ENCODE results near the gene LOXHD1. TPM values are rescaled to one million over a fixed set of nuclear protein-coding genes. Genes with fewer than 3 reads are reported as not detected.

Gene LOXHD1
- total RNA-seq, 1 experiment from 2014 or later: 25.5 TPM

DNA sequence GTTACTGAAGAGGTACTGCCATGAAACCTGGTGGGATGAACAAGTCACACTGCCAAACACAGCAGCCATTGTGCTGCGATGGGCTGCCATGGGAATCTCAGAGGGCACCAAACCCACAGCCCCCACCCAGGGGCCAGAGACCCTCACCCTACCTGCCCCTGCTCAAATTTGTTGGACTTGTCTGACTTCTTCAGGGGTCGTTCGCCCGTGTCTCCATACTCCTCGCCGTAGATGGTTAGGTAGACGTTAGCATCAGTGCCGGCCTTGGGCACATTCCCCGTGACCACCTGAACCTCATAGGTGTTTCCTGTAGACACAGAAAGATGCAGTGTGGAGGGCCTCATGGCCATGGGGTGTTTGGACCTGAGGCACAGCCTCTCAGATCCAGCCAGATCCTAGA lies 97.7 kb downstream of the LOXHD1 start:
- no peak overlapping the region for H3K27ac ChIP-seq (ENCODE audit: low read depth, low read length, poor library complexity, severe bottlenecking)
- POLR2A ChIA-PET (ENCODE audit: low non-redundant PET): no interaction called here
- no TSS peak for BruUV-seq (replicated peaks)
- no peak overlapping the region for H3K4me3 ChIP-seq (ENCODE audit: low read depth, low read length, poor library complexity, severe bottlenecking)
- TF ChIP-seq, protein P1, sequence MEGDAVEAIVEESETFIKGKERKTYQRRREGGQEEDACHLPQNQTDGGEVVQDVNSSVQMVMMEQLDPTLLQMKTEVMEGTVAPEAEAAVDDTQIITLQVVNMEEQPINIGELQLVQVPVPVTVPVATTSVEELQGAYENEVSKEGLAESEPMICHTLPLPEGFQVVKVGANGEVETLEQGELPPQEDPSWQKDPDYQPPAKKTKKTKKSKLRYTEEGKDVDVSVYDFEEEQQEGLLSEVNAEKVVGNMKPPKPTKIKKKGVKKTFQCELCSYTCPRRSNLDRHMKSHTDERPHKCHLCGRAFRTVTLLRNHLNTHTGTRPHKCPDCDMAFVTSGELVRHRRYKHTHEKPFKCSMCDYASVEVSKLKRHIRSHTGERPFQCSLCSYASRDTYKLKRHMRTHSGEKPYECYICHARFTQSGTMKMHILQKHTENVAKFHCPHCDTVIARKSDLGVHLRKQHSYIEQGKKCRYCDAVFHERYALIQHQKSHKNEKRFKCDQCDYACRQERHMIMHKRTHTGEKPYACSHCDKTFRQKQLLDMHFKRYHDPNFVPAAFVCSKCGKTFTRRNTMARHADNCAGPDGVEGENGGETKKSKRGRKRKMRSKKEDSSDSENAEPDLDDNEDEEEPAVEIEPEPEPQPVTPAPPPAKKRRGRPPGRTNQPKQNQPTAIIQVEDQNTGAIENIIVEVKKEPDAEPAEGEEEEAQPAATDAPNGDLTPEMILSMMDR (conservative IDR thresholded peaks at IDR 0.05; ENCODE audit: low read depth, low read length): no peak
- no peak for TF ChIP-seq EZH2 (IDR thresholded peaks at IDR 0.05; ENCODE audit: borderline replicate concordance, low read depth, low read length, poor library complexity, severe bottlenecking)
- peaks cover 3% of the 10 kb centered on the region for H3K36me3 ChIP-seq (ENCODE audit: insufficient read depth, low read length, poor library complexity, severe bottlenecking)
- H3K4me1 ChIP-seq (ENCODE audit: insufficient read depth, low read length, poor library complexity, severe bottlenecking): peaks cover 9% of the 10 kb centered on the region
- intact Hi-C loops (cut with micrococcal nuclease; ENCODE audit: unreplicated experiment): no loop called here
- DNase-seq (ENCODE audit: low spot score): no peak
- no peaks in the 10 kb centered on the region for H3K9me3 ChIP-seq (ENCODE audit: low read depth, low read length, poor library complexity, severe bottlenecking)
- CTCF ChIA-PET: no interaction called here
- H3K27me3 ChIP-seq (replicated peaks; ENCODE audit: insufficient read depth, low read depth, low read length, poor library complexity): no peaks in the 10 kb centered on the region

DNA sequence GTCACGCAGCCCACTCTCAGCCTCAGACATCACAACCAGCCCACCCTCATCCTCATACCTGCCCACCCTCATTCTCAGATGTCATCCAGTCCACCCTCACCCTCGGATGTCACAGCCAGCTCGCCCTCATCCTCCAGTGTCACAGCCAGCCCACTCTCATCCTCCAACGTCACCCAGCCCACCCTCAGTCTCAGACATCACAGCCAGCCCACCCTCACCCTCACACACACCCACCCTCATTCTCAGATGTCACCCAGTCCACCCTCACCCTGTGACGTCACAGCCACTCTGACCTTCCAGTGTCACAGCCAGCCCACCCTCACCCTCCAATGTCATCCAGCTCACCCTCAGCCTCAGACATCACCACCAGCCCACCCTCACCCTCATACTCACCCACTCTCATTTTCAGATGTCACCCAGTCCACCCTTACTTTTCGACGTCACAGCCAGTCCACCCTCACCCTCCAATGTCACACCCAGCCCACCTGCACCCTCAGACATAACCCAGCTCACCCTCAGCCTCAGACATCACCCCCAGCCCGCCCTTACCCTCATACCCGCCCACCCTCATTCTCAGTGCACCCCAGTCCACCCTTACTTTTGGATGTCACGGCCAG lies 100.3 kb downstream of the LOXHD1 start:
- H3K27me3 ChIP-seq (replicated peaks; ENCODE audit: insufficient read depth, low read depth, low read length, poor library complexity): no peaks in the 10 kb centered on the region
- no peak for DNase-seq (ENCODE audit: low spot score)
- no peaks in the 10 kb centered on the region for H3K4me1 ChIP-seq (ENCODE audit: insufficient read depth, low read length, poor library complexity, severe bottlenecking)
- H3K4me3 ChIP-seq (ENCODE audit: low read depth, low read length, poor library complexity, severe bottlenecking): no peak overlapping the region
- POLR2A ChIA-PET (ENCODE audit: low non-redundant PET): no interaction called here
- H3K36me3 ChIP-seq (ENCODE audit: insufficient read depth, low read length, poor library complexity, severe bottlenecking): no peaks in the 10 kb centered on the region
- no peaks in the 10 kb centered on the region for H3K9me3 ChIP-seq (ENCODE audit: low read depth, low read length, poor library complexity, severe bottlenecking)
- TF ChIP-seq, protein P1 (conservative IDR thresholded peaks at IDR 0.05; ENCODE audit: low read depth, low read length): no peak
- no peak for TF ChIP-seq EZH2 (IDR thresholded peaks at IDR 0.05; ENCODE audit: borderline replicate concordance, low read depth, low read length, poor library complexity, severe bottlenecking)
- CTCF ChIA-PET: interaction anchor here (1.3 kb wide), 1 partner anchor 67 kb away, joined by 7 read pairs; no protein-coding TSS in a partner anchor
- no TSS peak for BruUV-seq (replicated peaks)
- no peak overlapping the region for H3K27ac ChIP-seq (ENCODE audit: low read depth, low read length, poor library complexity, severe bottlenecking)
- intact Hi-C loops (cut with micrococcal nuclease; ENCODE audit: unreplicated experiment): no loop called here

DNA sequence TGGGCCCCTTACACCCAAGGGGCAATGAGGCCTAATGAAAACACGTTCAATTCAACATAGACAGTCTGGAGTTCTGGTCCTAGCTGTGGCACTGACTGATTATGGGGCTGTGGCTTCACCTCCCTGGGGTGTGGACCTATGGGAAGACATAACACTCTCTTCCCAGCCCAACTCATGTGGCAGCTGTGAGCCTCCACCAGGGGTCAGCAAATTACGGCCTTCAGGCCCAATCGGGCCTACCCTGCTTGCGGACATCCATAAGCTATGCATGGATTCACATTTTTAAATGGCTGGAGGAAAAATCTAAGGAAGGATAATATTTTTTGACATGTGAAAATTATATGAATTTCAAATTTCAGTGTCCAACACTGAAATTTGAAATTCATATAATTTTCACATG lies 101.3 kb downstream of the LOXHD1 start:
- Histone ChIP-seq H3K27ac (ENCODE audit: low read depth, low read length, poor library complexity, severe bottlenecking) (no peak overlapping the region), H3K27me3 (replicated peaks; ENCODE audit: insufficient read depth, low read depth, low read length, poor library complexity) (no peaks in the 10 kb centered on the region), H3K36me3 (ENCODE audit: insufficient read depth, low read length, poor library complexity, severe bottlenecking) (no peaks in the 10 kb centered on the region), H3K4me3 (ENCODE audit: low read depth, low read length, poor library complexity, severe bottlenecking) (no peak overlapping the region), H3K9me3 (ENCODE audit: low read depth, low read length, poor library complexity, severe bottlenecking) (no peaks in the 10 kb centered on the region), H3K4me1 (ENCODE audit: insufficient read depth, low read length, poor library complexity, severe bottlenecking) (no peaks in the 10 kb centered on the region)
- TF ChIP-seq, protein P1 (conservative IDR thresholded peaks at IDR 0.05; ENCODE audit: low read depth, low read length): peak; percentile 56
- TF ChIP-seq EZH2 (IDR thresholded peaks at IDR 0.05; ENCODE audit: borderline replicate concordance, low read depth, low read length, poor library complexity, severe bottlenecking): no peak
- POLR2A ChIA-PET (ENCODE audit: low non-redundant PET): no interaction called here
- peak; percentile 41 for DNase-seq (ENCODE audit: low spot score)
- no TSS peak for BruUV-seq (replicated peaks)
- intact Hi-C loops (cut with micrococcal nuclease; ENCODE audit: unreplicated experiment): no loop called here
- CTCF ChIA-PET: interaction anchor here (1.3 to 2.6 kb wide), 2 partner anchors 68 to 102 kb away, joined by 7 to 16 read pairs; no protein-coding TSS in a partner anchor
